SK-N-SH treated with all-trans-retinoic acid at 6 μM for 48 hours (cell line): Measurements from ENCODE around the gene ESPL1.

Source experiments
- ARNTL ChIP-seq: fragments of 450-650 bp; formaldehyde crosslinking; IDR thresholded peaks from 2 replicates; pipeline ENCODE4 v1.5.0; 2020; ENCODE audit warnings: low read depth, mild to moderate bottlenecking, moderate library complexity, borderline replicate concordance
- ESRRG ChIP-seq: fragments of 250-450 bp; sonication (Bioruptor Pico); IDR thresholded peaks from 2 replicates; pipeline ENCODE4 v1.6.1; 2021; ENCODE audit warnings: mild to moderate bottlenecking
- GLIS3 ChIP-seq: fragments of 250-450 bp; sonication (Bioruptor Pico); IDR thresholded peaks from 2 replicates; pipeline ENCODE4 v1.5.0; 2020; ENCODE audit warnings: mild to moderate bottlenecking, moderate library complexity
- ISL1 ChIP-seq: fragments of 250-450 bp; sonication (Bioruptor Pico); IDR thresholded peaks from 2 replicates; pipeline ENCODE4 v2.1.2; 2022; ENCODE audit warnings: mild to moderate bottlenecking, moderate library complexity
- OSR1 ChIP-seq: fragments of 250-450 bp; sonication (Bioruptor Pico); IDR thresholded peaks from 2 replicates; pipeline ENCODE4 v1.8.0; 2022; ENCODE audit warnings: moderate library complexity, mild to moderate bottlenecking, inconsistent platforms
- PPARA ChIP-seq: fragments of 250-450 bp; sonication (Bioruptor Pico); IDR thresholded peaks from 2 replicates; pipeline ENCODE4 v1.5.0; 2020; ENCODE audit warnings: mild to moderate bottlenecking, borderline replicate concordance
- RARB ChIP-seq: fragments of 250-450 bp; sonication (Bioruptor Pico); IDR thresholded peaks from 2 replicates; pipeline ENCODE4 v1.8.0; 2021; ENCODE audit warnings: mild to moderate bottlenecking, moderate library complexity
- SNAI2 ChIP-seq: fragments of 250-450 bp; sonication (Bioruptor Pico); IDR thresholded peaks from 2 replicates; pipeline ENCODE4 v1.5.0; 2020; ENCODE audit warnings: mild to moderate bottlenecking, moderate library complexity
- ZNF70 ChIP-seq: fragments of 450-650 bp; formaldehyde crosslinking; IDR thresholded peaks from 2 replicates; pipeline ENCODE4 v1.5.0; 2020; ENCODE audit warnings: mild to moderate bottlenecking, moderate library complexity
- ZNF8 ChIP-seq: fragments of 450-650 bp; formaldehyde crosslinking; IDR thresholded peaks from 2 replicates; pipeline ENCODE4 v1.5.0; 2020; ENCODE audit warnings: mild to moderate bottlenecking, moderate library complexity
- TF ChIP-seq, protein P1 (sequence below): fragments of 250-450 bp; sonication (Bioruptor Pico); IDR thresholded peaks from 2 replicates; pipeline ENCODE4 v1.8.0; 2020; ENCODE audit warnings: mild to moderate bottlenecking, moderate library complexity, borderline replicate concordance
- TF ChIP-seq, protein P2 (sequence below): fragments of 250-450 bp; sonication (Bioruptor Pico); IDR thresholded peaks from 2 replicates; pipeline ENCODE4 v1.5.1; 2021; ENCODE audit warnings: mild to moderate bottlenecking, moderate library complexity
- TF ChIP-seq, protein P3 (sequence below): fragments of 250-450 bp; sonication (Bioruptor Pico); IDR thresholded peaks from 2 replicates; pipeline ENCODE4 v1.5.0; 2020; ENCODE audit warnings: mild to moderate bottlenecking, moderate library complexity

DNA sequence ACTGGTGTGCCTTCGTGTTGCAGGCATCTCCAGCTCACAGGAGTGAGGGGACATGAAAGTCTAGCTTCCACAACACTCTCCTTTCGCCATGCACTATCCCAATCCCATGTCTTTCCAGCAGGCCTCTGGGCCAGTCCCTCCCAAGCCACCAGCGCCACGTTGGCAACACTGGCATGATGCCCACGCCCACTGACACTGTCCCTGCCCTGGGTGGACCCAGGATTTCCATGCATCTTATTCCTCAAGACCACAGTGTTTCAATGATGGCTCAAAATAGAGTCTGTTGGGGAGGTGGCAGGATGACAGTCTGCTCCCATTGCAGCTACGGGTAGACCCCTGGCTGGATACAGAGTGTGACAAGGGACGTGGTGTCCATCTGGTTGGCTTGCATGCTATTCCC is 65.7 kb downstream of the ESPL1 start:
- TF ChIP-seq, protein P1, sequence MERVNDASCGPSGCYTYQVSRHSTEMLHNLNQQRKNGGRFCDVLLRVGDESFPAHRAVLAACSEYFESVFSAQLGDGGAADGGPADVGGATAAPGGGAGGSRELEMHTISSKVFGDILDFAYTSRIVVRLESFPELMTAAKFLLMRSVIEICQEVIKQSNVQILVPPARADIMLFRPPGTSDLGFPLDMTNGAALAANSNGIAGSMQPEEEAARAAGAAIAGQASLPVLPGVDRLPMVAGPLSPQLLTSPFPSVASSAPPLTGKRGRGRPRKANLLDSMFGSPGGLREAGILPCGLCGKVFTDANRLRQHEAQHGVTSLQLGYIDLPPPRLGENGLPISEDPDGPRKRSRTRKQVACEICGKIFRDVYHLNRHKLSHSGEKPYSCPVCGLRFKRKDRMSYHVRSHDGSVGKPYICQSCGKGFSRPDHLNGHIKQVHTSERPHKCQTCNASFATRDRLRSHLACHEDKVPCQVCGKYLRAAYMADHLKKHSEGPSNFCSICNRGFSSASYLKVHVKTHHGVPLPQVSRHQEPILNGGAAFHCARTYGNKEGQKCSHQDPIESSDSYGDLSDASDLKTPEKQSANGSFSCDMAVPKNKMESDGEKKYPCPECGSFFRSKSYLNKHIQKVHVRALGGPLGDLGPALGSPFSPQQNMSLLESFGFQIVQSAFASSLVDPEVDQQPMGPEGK (CRISPR knock-in tag), result no peak
- no peak for TF ChIP-seq ZNF8 (CRISPR knock-in tag)
- TF ChIP-seq PPARA, result no peak
- no peak for TF ChIP-seq ESRRG (CRISPR knock-in tag)
- TF ChIP-seq, protein P2, sequence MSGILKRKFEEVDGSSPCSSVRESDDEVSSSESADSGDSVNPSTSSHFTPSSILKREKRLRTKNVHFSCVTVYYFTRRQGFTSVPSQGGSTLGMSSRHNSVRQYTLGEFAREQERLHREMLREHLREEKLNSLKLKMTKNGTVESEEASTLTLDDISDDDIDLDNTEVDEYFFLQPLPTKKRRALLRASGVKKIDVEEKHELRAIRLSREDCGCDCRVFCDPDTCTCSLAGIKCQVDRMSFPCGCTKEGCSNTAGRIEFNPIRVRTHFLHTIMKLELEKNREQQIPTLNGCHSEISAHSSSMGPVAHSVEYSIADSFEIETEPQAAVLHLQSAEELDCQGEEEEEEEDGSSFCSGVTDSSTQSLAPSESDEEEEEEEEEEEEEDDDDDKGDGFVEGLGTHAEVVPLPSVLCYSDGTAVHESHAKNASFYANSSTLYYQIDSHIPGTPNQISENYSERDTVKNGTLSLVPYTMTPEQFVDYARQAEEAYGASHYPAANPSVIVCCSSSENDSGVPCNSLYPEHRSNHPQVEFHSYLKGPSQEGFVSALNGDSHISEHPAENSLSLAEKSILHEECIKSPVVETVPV (CRISPR knock-in tag), result no peak
- no peak for TF ChIP-seq SNAI2 (CRISPR knock-in tag)
- TF ChIP-seq RARB (CRISPR knock-in tag), result no peak
- TF ChIP-seq OSR1 (CRISPR knock-in tag), result no peak
- no peak for TF ChIP-seq ZNF70 (CRISPR knock-in tag)
- TF ChIP-seq GLIS3 (CRISPR knock-in tag), result no peak
- TF ChIP-seq, protein P3, sequence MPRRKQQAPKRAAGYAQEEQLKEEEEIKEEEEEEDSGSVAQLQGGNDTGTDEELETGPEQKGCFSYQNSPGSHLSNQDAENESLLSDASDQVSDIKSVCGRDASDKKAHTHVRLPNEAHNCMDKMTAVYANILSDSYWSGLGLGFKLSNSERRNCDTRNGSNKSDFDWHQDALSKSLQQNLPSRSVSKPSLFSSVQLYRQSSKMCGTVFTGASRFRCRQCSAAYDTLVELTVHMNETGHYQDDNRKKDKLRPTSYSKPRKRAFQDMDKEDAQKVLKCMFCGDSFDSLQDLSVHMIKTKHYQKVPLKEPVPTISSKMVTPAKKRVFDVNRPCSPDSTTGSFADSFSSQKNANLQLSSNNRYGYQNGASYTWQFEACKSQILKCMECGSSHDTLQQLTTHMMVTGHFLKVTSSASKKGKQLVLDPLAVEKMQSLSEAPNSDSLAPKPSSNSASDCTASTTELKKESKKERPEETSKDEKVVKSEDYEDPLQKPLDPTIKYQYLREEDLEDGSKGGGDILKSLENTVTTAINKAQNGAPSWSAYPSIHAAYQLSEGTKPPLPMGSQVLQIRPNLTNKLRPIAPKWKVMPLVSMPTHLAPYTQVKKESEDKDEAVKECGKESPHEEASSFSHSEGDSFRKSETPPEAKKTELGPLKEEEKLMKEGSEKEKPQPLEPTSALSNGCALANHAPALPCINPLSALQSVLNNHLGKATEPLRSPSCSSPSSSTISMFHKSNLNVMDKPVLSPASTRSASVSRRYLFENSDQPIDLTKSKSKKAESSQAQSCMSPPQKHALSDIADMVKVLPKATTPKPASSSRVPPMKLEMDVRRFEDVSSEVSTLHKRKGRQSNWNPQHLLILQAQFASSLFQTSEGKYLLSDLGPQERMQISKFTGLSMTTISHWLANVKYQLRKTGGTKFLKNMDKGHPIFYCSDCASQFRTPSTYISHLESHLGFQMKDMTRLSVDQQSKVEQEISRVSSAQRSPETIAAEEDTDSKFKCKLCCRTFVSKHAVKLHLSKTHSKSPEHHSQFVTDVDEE, result no peak
- no peak for TF ChIP-seq ARNTL (CRISPR knock-in tag)
- no peak for TF ChIP-seq ISL1 (CRISPR knock-in tag)
